H1 (cell line): ENCODE measurements around the gene DAB2IP.

Source experiments
- CTCF ChIP-seq, 3 experiments: IDR thresholded peaks; 1 replicate in 2 of 3; 2 replicates in 1 of 3; pipeline versions ENCODE4 v1.5.1 to v1.6.1; 2011; ENCODE audit warnings: low read length in 3 of 3, mild to moderate bottlenecking in 3 of 3, inconsistent platforms in 2 of 3, low read depth in 1 of 3, moderate library complexity in 1 of 3; ENCODE audit not compliant: insufficient read depth in 1 of 3; ENCODE audit errors: control extremely low read depth in 1 of 3
- POLR2A ChIP-seq, 2 experiments: IDR thresholded peaks; 1 replicate in 1 of 2; 2 replicates in 1 of 2; pipeline ENCODE4 v1.6.1; 2011; ENCODE audit warnings: low read depth in 2 of 2, low read length in 2 of 2, mild to moderate bottlenecking in 2 of 2; ENCODE audit errors: control extremely low read depth in 1 of 2
- SP1 ChIP-seq: IDR thresholded peaks from 2 replicates; pipeline ENCODE4 v1.6.1; 2011; ENCODE audit warnings: low read depth, low read length
- TAF1 ChIP-seq: IDR thresholded peaks from 2 replicates; pipeline ENCODE4 v1.6.1; 2011; ENCODE audit warnings: mild to moderate bottlenecking, low read depth, low read length
- TEAD4 ChIP-seq: IDR thresholded peaks from 2 replicates; pipeline ENCODE4 v1.6.1; 2012; ENCODE audit warnings: low read depth, low read length, inconsistent platforms, mixed read lengths
- ZNF274 ChIP-seq: IDR thresholded peaks from 2 replicates; pipeline ENCODE4 v1.7.0; 2012; ENCODE audit warnings: low read length, borderline replicate concordance; ENCODE audit errors: extremely low read depth

- TF ChIP-seq POLR2A (IDR thresholded peaks at IDR 0.05; ENCODE audit: control extremely low read depth in 1 of 2, low read depth in 2 of 2, low read length in 2 of 2) (no peak), CTCF (IDR thresholded peaks at IDR 0.05; ENCODE audit: control extremely low read depth in 1 of 3, insufficient read depth in 1 of 3, low read depth in 1 of 3, low read length in 3 of 3) (no peak), TEAD4 (no peak), TAF1 (no peak), ZNF274 (no peak), SP1 (no peak)
These were observed 163.7 kb downstream of the DAB2IP start for GRCh38 chr9:121815084-121815483.
